HEK293 (cell line): ENCODE results near the gene DSCAML1.
A peak's percentile ranks its signal among the peaks of the same experiment; 100 is the strongest.

Experiments
- CTCF ChIA-PET: fragments of 350-600 bp; formaldehyde crosslinking; extraction: SDS; loops from one replicate; lab custom pipeline; 2021; ENCODE audit warnings: antibody characterized with exemption; lab: Yijun Ruan, JAX
- POLR2A ChIA-PET: fragments of 300-600 bp; formaldehyde crosslinking; extraction: SDS; loops from one replicate; lab custom pipeline; 2020; ENCODE audit warnings: antibody characterized with exemption, inconsistent platforms; lab: Yijun Ruan, JAX
- H3K27ac ChIP-seq: fragments of 200-500 bp; sonication (Bioruptor generic); 2 replicates; pipeline ENCODE4 v1.5.1; 2014; ENCODE audit warnings: low read depth, low read length, control low read depth, inconsistent platforms; ENCODE audit errors: extremely low read depth
- H3K36me3 ChIP-seq, 2 experiments: fragments of 200-500 bp in 1 of 2; sonication (Bioruptor generic) in 1 of 2; 1 replicate in 1 of 2; 2 replicates in 1 of 2; pipeline ENCODE4 v1.5.1; 2014 to 2017; ENCODE audit warnings: inconsistent platforms in 2 of 2, low read length in 2 of 2; ENCODE audit not compliant: control insufficient read depth in 2 of 2, insufficient read depth in 1 of 2
- H3K4me1 ChIP-seq: fragments of 200-500 bp; sonication (Bioruptor generic); 2 replicates; pipeline ENCODE4 v1.5.1; 2014; ENCODE audit warnings: mild to moderate bottlenecking, low read length, inconsistent platforms; ENCODE audit not compliant: control insufficient read depth, insufficient read depth
- H3K4me3 ChIP-seq: 2 replicates; pipeline ENCODE4 v1.5.1; 2011; ENCODE audit warnings: low read depth, mild to moderate bottlenecking, control low read depth, low read length, moderate library complexity
- H3K9me3 ChIP-seq: fragments of 200-500 bp; sonication (Bioruptor generic); 2 replicates; pipeline ENCODE4 v1.5.1; 2014; ENCODE audit warnings: low read depth, low read length, inconsistent platforms; ENCODE audit not compliant: control insufficient read depth, insufficient read depth
- BCL11A ChIP-seq: fragments of 450-650 bp; formaldehyde crosslinking; IDR thresholded peaks from 2 replicates; pipeline ENCODE4 v1.5.1; 2016; ENCODE audit warnings: low read depth, missing biosample characterization, missing genetic modification characterization
- ZIC2 ChIP-seq: fragments of 450-650 bp; formaldehyde crosslinking; IDR thresholded peaks from 2 replicates; pipeline ENCODE4 v1.5.1; 2016; ENCODE audit warnings: missing biosample characterization, missing genetic modification characterization
- ZNF121 ChIP-seq: fragments of 450-650 bp; formaldehyde crosslinking; IDR thresholded peaks from 2 replicates; pipeline ENCODE4 v1.5.1; 2016; ENCODE audit warnings: missing biosample characterization, missing genetic modification characterization
- ZNF19 ChIP-seq: fragments of 450-650 bp; formaldehyde crosslinking; IDR thresholded peaks from 2 replicates; pipeline ENCODE4; 2016; ENCODE audit warnings: missing biosample characterization, missing genetic modification characterization, low read depth
- ZNF2 ChIP-seq: fragments of 450-650 bp; formaldehyde crosslinking; IDR thresholded peaks from 2 replicates; pipeline ENCODE4 v1.5.1; 2016; ENCODE audit warnings: missing biosample characterization, missing genetic modification characterization
- ZNF221 ChIP-seq: fragments of 450-650 bp; formaldehyde crosslinking; IDR thresholded peaks from 2 replicates; pipeline ENCODE4 v1.5.1; 2017; ENCODE audit warnings: missing biosample characterization, missing genetic modification characterization, borderline replicate concordance
- ZNF24 ChIP-seq: fragments of 450-650 bp; formaldehyde crosslinking; IDR thresholded peaks from 2 replicates; pipeline ENCODE4 v1.5.1; 2016; ENCODE audit warnings: missing biosample characterization, missing genetic modification characterization
- ZNF266 ChIP-seq: fragments of 450-650 bp; formaldehyde crosslinking; IDR thresholded peaks from 2 replicates; pipeline ENCODE4 v1.5.1; 2016; ENCODE audit warnings: missing biosample characterization, missing genetic modification characterization, low read depth
- ZNF350 ChIP-seq: fragments of 450-650 bp; formaldehyde crosslinking; IDR thresholded peaks from 2 replicates; pipeline ENCODE4 v1.5.0; 2017; ENCODE audit warnings: missing biosample characterization, mild to moderate bottlenecking, missing genetic modification characterization
- ZNF404 ChIP-seq: fragments of 450-650 bp; formaldehyde crosslinking; IDR thresholded peaks from 2 replicates; pipeline ENCODE4 v1.5.1; 2017; ENCODE audit warnings: missing biosample characterization, missing genetic modification characterization
- ZNF433 ChIP-seq: fragments of 450-650 bp; formaldehyde crosslinking; IDR thresholded peaks from 2 replicates; pipeline ENCODE4 v1.5.1; 2016; ENCODE audit warnings: missing biosample characterization, missing genetic modification characterization, low read depth
- ZNF561 ChIP-seq: fragments of 450-650 bp; IDR thresholded peaks from 2 replicates; pipeline ENCODE4 v1.5.1; 2018; ENCODE audit warnings: missing biosample characterization, missing genetic modification characterization, borderline replicate concordance
- ZNF610 ChIP-seq: fragments of 450-650 bp; formaldehyde crosslinking; IDR thresholded peaks from 2 replicates; pipeline ENCODE4 v1.5.1; 2016; ENCODE audit warnings: missing biosample characterization, missing genetic modification characterization, borderline replicate concordance
- ZNF621 ChIP-seq: fragments of 450-650 bp; formaldehyde crosslinking; IDR thresholded peaks from 2 replicates; pipeline ENCODE4 v1.5.1; 2017; ENCODE audit warnings: missing biosample characterization, missing genetic modification characterization
- ZNF626 ChIP-seq: fragments of 450-650 bp; sonication (Bioruptor Pico); formaldehyde crosslinking; IDR thresholded peaks from 2 replicates; pipeline ENCODE4 v1.5.1; 2018; ENCODE audit warnings: missing biosample characterization, missing genetic modification characterization, inconsistent platforms
- ZNF658 ChIP-seq: fragments of 450-650 bp; formaldehyde crosslinking; IDR thresholded peaks from 2 replicates; pipeline ENCODE4; 2016; ENCODE audit warnings: missing biosample characterization, missing genetic modification characterization
- ZXDB ChIP-seq: fragments of 450-650 bp; formaldehyde crosslinking; IDR thresholded peaks from 2 replicates; pipeline ENCODE4 v1.5.1; 2016; ENCODE audit warnings: missing biosample characterization, missing genetic modification characterization
- TF ChIP-seq, protein P1 (sequence below): fragments of 450-650 bp; IDR thresholded peaks from 2 replicates; pipeline ENCODE4 v1.5.1; 2018; ENCODE audit warnings: missing biosample characterization, missing genetic modification characterization
- TF ChIP-seq, protein P2 (sequence below): fragments of 450-650 bp; formaldehyde crosslinking; optimal IDR thresholded peaks from 2 replicates; pipeline ENCODE3; 2016; ENCODE audit warnings: missing biosample characterization, mild to moderate bottlenecking, missing genetic modification characterization
- TF ChIP-seq, protein P3 (sequence below): IDR thresholded peaks from 2 replicates; pipeline ENCODE4 v1.6.1; 2011; ENCODE audit warnings: mild to moderate bottlenecking, low read depth, low read length, borderline replicate concordance
- TF ChIP-seq, protein P4 (sequence below): fragments of 450-650 bp; formaldehyde crosslinking; IDR thresholded peaks from 2 replicates; pipeline ENCODE4 v1.5.1; 2016; ENCODE audit warnings: missing biosample characterization, missing genetic modification characterization, borderline replicate concordance
- TF ChIP-seq, protein P5 (sequence below): fragments of 450-650 bp; formaldehyde crosslinking; IDR thresholded peaks from 2 replicates; pipeline ENCODE4 v1.5.1; 2016; ENCODE audit warnings: missing biosample characterization, missing genetic modification characterization
- TF ChIP-seq, protein P6 (sequence below): fragments of 450-650 bp; formaldehyde crosslinking; IDR thresholded peaks from 2 replicates; pipeline ENCODE4 v1.5.1; 2016; ENCODE audit warnings: missing biosample characterization, missing genetic modification characterization

DSCAML1 gene

DNA sequence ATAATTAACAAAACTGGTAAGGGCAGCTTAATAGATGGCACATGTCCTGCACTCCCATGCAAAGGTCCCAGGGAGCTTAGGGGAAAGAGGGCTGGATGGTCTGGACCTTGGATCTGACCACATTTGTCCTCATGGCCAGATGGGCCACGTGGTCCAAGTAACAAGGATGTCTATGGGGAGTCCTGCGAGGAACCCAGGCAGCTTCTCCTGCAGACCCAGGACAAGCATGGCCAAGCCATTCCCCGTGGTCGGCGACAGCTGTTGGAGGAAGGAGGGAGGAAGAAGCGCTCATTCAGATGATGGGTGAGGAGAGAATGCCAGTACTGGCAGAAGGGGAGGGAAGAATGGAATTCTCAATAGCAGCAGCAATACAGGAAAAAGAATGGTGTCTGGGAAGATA lies 109.2 kb downstream of the DSCAML1 start (continued):
- TF ChIP-seq ZNF266 (tag by site-specific recombination) (no peak), ZNF350 (tag by site-specific recombination) (no peak), ZNF610 (tag by site-specific recombination) (no peak), ZNF24 (no peak)

DNA sequence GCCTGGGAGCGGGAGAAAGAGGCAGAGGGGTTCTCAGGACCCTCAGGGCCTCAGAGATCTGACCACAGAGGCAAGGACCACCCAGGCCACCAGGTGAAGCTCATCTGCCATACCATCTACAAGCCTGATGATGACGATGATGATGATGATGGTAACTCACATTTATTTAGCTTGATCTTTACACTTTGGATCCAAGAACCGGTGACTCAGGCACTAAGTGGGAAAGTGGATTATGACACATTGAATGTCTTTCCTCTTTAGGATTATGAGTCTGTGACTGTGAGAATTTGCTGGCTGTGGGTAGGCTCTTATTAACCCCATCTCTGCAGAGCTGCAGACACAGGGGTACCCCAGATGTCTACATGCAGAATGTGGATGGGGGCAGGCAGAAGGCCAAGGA lies 110.3 kb downstream of the DSCAML1 start:
- no peaks in the 10 kb centered on the region for H3K4me1 ChIP-seq
- H3K27ac ChIP-seq, result no peak overlapping the region
- no peaks in the 10 kb centered on the region for H3K9me3 ChIP-seq
- ChIA-PET CTCF (interaction anchor here (1.2 kb wide), 2 partner anchors 131 to 261 kb away, joined by 4 to 6 read pairs; no protein-coding TSS in a partner anchor), POLR2A (no interaction called here)
- H3K36me3 ChIP-seq, result no peaks in the 10 kb centered on the region
- no peak for TF ChIP-seq ZNF658 (tag by site-specific recombination)
- TF ChIP-seq, protein P1, sequence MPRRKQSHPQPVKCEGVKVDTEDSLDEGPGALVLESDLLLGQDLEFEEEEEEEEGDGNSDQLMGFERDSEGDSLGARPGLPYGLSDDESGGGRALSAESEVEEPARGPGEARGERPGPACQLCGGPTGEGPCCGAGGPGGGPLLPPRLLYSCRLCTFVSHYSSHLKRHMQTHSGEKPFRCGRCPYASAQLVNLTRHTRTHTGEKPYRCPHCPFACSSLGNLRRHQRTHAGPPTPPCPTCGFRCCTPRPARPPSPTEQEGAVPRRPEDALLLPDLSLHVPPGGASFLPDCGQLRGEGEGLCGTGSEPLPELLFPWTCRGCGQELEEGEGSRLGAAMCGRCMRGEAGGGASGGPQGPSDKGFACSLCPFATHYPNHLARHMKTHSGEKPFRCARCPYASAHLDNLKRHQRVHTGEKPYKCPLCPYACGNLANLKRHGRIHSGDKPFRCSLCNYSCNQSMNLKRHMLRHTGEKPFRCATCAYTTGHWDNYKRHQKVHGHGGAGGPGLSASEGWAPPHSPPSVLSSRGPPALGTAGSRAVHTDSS (tag by site-specific recombination), result 0 out of 2 replicates have a peak, but pooled peaks have one; percentile 18
- TF ChIP-seq, all 188 proteins: peak for 1
- no peak overlapping the region for H3K4me3 ChIP-seq

DNA sequence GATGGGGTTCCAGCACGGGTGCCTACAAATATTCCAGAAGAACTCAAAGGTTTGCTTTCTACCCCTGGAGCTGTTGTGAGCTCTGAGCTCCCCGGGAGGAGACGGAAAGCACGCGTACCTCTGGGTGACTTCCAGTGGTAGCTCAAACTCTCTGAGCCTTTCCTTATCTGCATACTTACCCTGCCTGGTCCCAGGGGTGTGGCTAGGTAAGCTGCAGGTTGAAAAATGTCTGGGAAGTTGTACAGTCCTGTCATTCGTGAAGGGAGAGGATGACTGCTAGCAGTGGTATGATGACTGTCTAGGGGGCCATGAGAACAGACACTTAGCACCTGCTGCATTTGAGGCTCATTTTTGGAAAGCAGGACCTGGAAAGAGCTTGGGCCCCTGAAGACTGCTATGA lies 111.5 kb downstream of the DSCAML1 start:
- ChIA-PET CTCF (interaction anchor here (0.5 kb wide), 1 partner anchor 47 kb away, joined by 3 read pairs; no protein-coding TSS in a partner anchor), POLR2A (no interaction called here)
- no peaks in the 10 kb centered on the region for H3K9me3 ChIP-seq
- no peak overlapping the region for H3K27ac ChIP-seq
- no peak overlapping the region for H3K4me3 ChIP-seq
- H3K4me1 ChIP-seq, result no peaks in the 10 kb centered on the region
- no peaks in the 10 kb centered on the region for H3K36me3 ChIP-seq
- no peak for TF ChIP-seq ZIC2 (tag by site-specific recombination)
- no peak for TF ChIP-seq ZXDB (tag by site-specific recombination)
- TF ChIP-seq ZNF2 (tag by site-specific recombination), result no peak
- no peak for TF ChIP-seq ZNF19 (tag by site-specific recombination)
- TF ChIP-seq, protein P2, sequence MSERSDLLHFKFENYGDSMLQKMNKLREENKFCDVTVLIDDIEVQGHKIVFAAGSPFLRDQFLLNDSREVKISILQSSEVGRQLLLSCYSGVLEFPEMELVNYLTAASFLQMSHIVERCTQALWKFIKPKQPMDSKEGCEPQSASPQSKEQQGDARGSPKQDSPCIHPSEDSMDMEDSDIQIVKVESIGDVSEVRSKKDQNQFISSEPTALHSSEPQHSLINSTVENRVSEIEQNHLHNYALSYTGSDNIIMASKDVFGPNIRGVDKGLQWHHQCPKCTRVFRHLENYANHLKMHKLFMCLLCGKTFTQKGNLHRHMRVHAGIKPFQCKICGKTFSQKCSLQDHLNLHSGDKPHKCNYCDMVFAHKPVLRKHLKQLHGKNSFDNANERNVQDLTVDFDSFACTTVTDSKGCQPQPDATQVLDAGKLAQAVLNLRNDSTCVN (tag by site-specific recombination), result no peak
- no peak for TF ChIP-seq ZNF621 (tag by site-specific recombination)
- no peak for TF ChIP-seq ZNF626 (tag by site-specific recombination)
- no peak for TF ChIP-seq ZNF610 (tag by site-specific recombination)
- TF ChIP-seq, protein P3, sequence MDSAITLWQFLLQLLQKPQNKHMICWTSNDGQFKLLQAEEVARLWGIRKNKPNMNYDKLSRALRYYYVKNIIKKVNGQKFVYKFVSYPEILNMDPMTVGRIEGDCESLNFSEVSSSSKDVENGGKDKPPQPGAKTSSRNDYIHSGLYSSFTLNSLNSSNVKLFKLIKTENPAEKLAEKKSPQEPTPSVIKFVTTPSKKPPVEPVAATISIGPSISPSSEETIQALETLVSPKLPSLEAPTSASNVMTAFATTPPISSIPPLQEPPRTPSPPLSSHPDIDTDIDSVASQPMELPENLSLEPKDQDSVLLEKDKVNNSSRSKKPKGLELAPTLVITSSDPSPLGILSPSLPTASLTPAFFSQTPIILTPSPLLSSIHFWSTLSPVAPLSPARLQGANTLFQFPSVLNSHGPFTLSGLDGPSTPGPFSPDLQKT, result no peak
- TF ChIP-seq, protein P4, sequence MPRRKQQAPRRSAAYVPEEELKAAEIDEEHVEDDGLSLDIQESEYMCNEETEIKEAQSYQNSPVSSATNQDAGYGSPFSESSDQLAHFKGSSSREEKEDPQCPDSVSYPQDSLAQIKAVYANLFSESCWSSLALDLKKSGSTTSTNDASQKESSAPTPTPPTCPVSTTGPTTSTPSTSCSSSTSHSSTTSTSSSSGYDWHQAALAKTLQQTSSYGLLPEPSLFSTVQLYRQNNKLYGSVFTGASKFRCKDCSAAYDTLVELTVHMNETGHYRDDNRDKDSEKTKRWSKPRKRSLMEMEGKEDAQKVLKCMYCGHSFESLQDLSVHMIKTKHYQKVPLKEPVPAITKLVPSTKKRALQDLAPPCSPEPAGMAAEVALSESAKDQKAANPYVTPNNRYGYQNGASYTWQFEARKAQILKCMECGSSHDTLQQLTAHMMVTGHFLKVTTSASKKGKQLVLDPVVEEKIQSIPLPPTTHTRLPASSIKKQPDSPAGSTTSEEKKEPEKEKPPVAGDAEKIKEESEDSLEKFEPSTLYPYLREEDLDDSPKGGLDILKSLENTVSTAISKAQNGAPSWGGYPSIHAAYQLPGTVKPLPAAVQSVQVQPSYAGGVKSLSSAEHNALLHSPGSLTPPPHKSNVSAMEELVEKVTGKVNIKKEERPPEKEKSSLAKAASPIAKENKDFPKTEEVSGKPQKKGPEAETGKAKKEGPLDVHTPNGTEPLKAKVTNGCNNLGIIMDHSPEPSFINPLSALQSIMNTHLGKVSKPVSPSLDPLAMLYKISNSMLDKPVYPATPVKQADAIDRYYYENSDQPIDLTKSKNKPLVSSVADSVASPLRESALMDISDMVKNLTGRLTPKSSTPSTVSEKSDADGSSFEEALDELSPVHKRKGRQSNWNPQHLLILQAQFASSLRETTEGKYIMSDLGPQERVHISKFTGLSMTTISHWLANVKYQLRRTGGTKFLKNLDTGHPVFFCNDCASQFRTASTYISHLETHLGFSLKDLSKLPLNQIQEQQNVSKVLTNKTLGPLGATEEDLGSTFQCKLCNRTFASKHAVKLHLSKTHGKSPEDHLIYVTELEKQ (tag by site-specific recombination), result no peak
- TF ChIP-seq, protein P5, sequence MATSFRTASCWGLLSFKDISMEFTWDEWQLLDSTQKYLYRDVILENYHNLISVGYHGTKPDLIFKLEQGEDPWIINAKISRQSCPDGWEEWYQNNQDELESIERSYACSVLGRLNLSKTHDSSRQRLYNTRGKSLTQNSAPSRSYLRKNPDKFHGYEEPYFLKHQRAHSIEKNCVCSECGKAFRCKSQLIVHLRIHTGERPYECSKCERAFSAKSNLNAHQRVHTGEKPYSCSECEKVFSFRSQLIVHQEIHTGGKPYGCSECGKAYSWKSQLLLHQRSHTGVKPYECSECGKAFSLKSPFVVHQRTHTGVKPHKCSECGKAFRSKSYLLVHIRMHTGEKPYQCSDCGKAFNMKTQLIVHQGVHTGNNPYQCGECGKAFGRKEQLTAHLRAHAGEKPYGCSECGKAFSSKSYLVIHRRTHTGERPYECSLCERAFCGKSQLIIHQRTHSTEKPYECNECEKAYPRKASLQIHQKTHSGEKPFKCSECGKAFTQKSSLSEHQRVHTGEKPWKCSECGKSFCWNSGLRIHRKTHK, result no peak
- TF ChIP-seq, protein P6, sequence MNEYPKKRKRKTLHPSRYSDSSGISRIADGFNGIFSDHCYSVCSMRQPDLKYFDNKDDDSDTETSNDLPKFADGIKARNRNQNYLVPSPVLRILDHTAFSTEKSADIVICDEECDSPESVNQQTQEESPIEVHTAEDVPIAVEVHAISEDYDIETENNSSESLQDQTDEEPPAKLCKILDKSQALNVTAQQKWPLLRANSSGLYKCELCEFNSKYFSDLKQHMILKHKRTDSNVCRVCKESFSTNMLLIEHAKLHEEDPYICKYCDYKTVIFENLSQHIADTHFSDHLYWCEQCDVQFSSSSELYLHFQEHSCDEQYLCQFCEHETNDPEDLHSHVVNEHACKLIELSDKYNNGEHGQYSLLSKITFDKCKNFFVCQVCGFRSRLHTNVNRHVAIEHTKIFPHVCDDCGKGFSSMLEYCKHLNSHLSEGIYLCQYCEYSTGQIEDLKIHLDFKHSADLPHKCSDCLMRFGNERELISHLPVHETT (tag by site-specific recombination), result no peak
- no peak for TF ChIP-seq BCL11A (tag by site-specific recombination)
- TF ChIP-seq ZNF433 (tag by site-specific recombination), result no peak
- TF ChIP-seq ZNF121 (tag by site-specific recombination), result no peak
- TF ChIP-seq ZNF561 (tag by site-specific recombination), result no peak
- TF ChIP-seq ZNF404 (tag by site-specific recombination), result no peak
- no peak for TF ChIP-seq ZNF221 (tag by site-specific recombination)
